Esophagus muscularis mucosa (tissue), 4 donors: ENCODE results near the gene DUSP6.

Experiments used
- CTCF ChIP-seq, 3 experiments: fragments of 200-600 bp in 2 of 3; fragments of 450-650 bp in 1 of 3; sonication (generic) in 2 of 3; IDR thresholded peaks; one replicate each; pipeline ENCODE4 v1.5.1; 2017 to 2019; ENCODE audit warnings: antibody characterized with exemption in 3 of 3, mild to moderate bottlenecking in 2 of 3, moderate library complexity in 1 of 3
- EP300 ChIP-seq: sonication (generic); formaldehyde crosslinking; IDR thresholded peaks from one replicate; pipeline ENCODE4 v1.6.1; 2017; ENCODE audit warnings: antibody characterized with exemption
- POLR2A ChIP-seq: fragments of 450-650 bp; IDR thresholded peaks from one replicate; pipeline ENCODE4 v1.6.1; 2017; ENCODE audit warnings: antibody characterized with exemption, moderate library complexity, mild to moderate bottlenecking, low read depth
- POLR2AphosphoS5 ChIP-seq, 2 donors: sonication (generic); formaldehyde crosslinking; IDR thresholded peaks; one replicate each; pipeline ENCODE4 v1.6.1; 2017; ENCODE audit warnings: antibody characterized with exemption in 2 of 2

GRCh38 chr12:89376844-89377243 lies 24.5 kb upstream of the DUSP6 start:
- TF ChIP-seq POLR2AphosphoS5 (IDR thresholded peaks at IDR 0.05) (no peak), CTCF (IDR thresholded peaks at IDR 0.05) (no peak), EP300 (no peak), POLR2A (no peak)
